ENCODE measurements around the gene PLA2G12B. TPM values are rescaled to one million over a fixed set of nuclear protein-coding genes. Genes with fewer than 3 reads are reported as not detected.

The PLA2G12B gene
- total and polyA plus RNA-seq, 2 experiments from 2014 or later: not detected

- Histone ChIP-seq H3K27me3 (ENCODE audit: insufficient read depth) (no peaks in the 10 kb centered on the region), H3K4me2 (peak overlapping the region; percentile 17; the same call in 1 of the 2 replicates), H3K27ac (ENCODE audit: low read depth) (no peak overlapping the region), H3K4me1 (ENCODE audit: insufficient read depth) (peaks cover 22% of the 10 kb centered on the region), H2AFZ (peak overlapping the region; percentile 57), H3K9me2 (ENCODE audit: insufficient read depth) (no peaks in the 10 kb centered on the region), H3K4me3 (no peak overlapping the region), H3F3A (replicated peaks; ENCODE audit: low read depth) (no peaks in the 10 kb centered on the region), H3K36me3 (ENCODE audit: insufficient read depth) (no peaks in the 10 kb centered on the region), H4K20me1 (replicated peaks; ENCODE audit: insufficient read depth) (no peaks in the 10 kb centered on the region), H3K79me2 (replicated peaks; ENCODE audit: insufficient read depth) (no peaks in the 10 kb centered on the region)
- Mint-ChIP-seq H3K9me3 (no peaks in the 10 kb centered on the region), H3K4me1 (peaks cover 40% of the 10 kb centered on the region), H3K27me3 (ENCODE audit: insufficient read depth, low read depth, poor library complexity) (peaks cover 5% of the 10 kb centered on the region), H3K4me3 (peak overlapping the region; percentile 21; the same call in 1 of the 3 replicates), H3K36me3 (ENCODE audit: low read depth) (no peaks in the 10 kb centered on the region), H3K27ac (peak overlapping the region; percentile 68)
- TF ChIP-seq EZH2 (IDR thresholded peaks at IDR 0.05; ENCODE audit: low read depth, unreplicated experiment): no peak
- TF ChIP-seq CTCF (conservative IDR thresholded peaks at IDR 0.05; ENCODE audit: low read depth in 2 of 2): no peak
- no peak for TF ChIP-seq JUNB (IDR thresholded peaks at IDR 0.05; ENCODE audit: unreplicated experiment)
- ATAC-seq (peak; percentile 37), DNase-seq (ENCODE audit: low spot score) (peak; percentile 60)
Measured at GRCh38 chr10:72952642-72953158, 1.9 kb downstream of the PLA2G12B start.

- ATAC-seq: no peak
- H2AFZ ChIP-seq: peak overlapping the region; percentile 57
- H3K4me3 ChIP-seq: no peak overlapping the region
- no peak overlapping the region for H3K27ac ChIP-seq (ENCODE audit: low read depth)
- peaks cover 22% of the 10 kb centered on the region for H3K4me1 ChIP-seq (ENCODE audit: insufficient read depth)
- H3K27me3 ChIP-seq (ENCODE audit: insufficient read depth): no peaks in the 10 kb centered on the region
- H3K9me3 Mint-ChIP-seq: no peaks in the 10 kb centered on the region
- no peak for DNase-seq (ENCODE audit: low spot score)
- H3K9me2 ChIP-seq (ENCODE audit: insufficient read depth): no peaks in the 10 kb centered on the region
- H3K4me2 ChIP-seq: peak overlapping the region; percentile 17; the same call in 1 of the 2 replicates
- H3K4me1 Mint-ChIP-seq: peaks cover 40% of the 10 kb centered on the region
- peaks cover 5% of the 10 kb centered on the region for H3K27me3 Mint-ChIP-seq (ENCODE audit: insufficient read depth, low read depth, poor library complexity)
- H3K79me2 ChIP-seq (replicated peaks; ENCODE audit: insufficient read depth): no peaks in the 10 kb centered on the region
- no peaks in the 10 kb centered on the region for H3K36me3 Mint-ChIP-seq (ENCODE audit: low read depth)
- no peaks in the 10 kb centered on the region for H4K20me1 ChIP-seq (replicated peaks; ENCODE audit: insufficient read depth)
- no peak overlapping the region for H3K4me3 Mint-ChIP-seq
- H3K27ac Mint-ChIP-seq: peak overlapping the region; percentile 68; the same call in 1 of the 2 replicates
- no peaks in the 10 kb centered on the region for H3K36me3 ChIP-seq (ENCODE audit: insufficient read depth)
- H3F3A ChIP-seq (replicated peaks; ENCODE audit: low read depth): no peaks in the 10 kb centered on the region
- TF ChIP-seq JUNB (IDR thresholded peaks at IDR 0.05; ENCODE audit: unreplicated experiment) (no peak), REST (IDR thresholded peaks at IDR 0.05; ENCODE audit: unreplicated experiment) (no peak), CTCF (conservative IDR thresholded peaks at IDR 0.05; ENCODE audit: low read depth in 2 of 2) (no peak), STAT1 (IDR thresholded peaks at IDR 0.05; ENCODE audit: unreplicated experiment) (no peak), ZNF114 (CRISPR knock-in tag; IDR thresholded peaks at IDR 0.05) (no peak), POLR2AphosphoS5 (IDR thresholded peaks at IDR 0.05; ENCODE audit: low read depth) (no peak), EZH2 (IDR thresholded peaks at IDR 0.05; ENCODE audit: low read depth, unreplicated experiment) (no peak), NANOG (IDR thresholded peaks at IDR 0.05; ENCODE audit: borderline replicate concordance) (no peak), EZH2phosphoT487 (IDR thresholded peaks at IDR 0.05; ENCODE audit: unreplicated experiment) (no peak), CREB1 (CRISPR knock-in tag; IDR thresholded peaks at IDR 0.05; ENCODE audit: low read depth) (no peak)
Measured at GRCh38 chr10:72952189-72952588, 2.4 kb downstream of the PLA2G12B start.
